Frontal cortex (tissue), 4 donors: ENCODE data around the gene CLMP. TPM values are rescaled to one million over a fixed set of nuclear protein-coding genes. Genes with fewer than 3 reads are reported as not detected.
"Not testable (repeated sequence)": the region's sequence is repeated elsewhere in the genome, so short reads cannot be mapped to it uniquely, and the experiment has no call there.

Source experiments
- DNase-seq, 2 donors: peaks; one replicate each; pipeline ENCODE4 v3.0.0; 2012; ENCODE audit warnings: low spot score in 2 of 2
- FAIRE-seq: peaks from 2 replicates; lab custom pipeline; 2012; peaks lifted over from hg19 to GRCh38; lab: Jason Lieb, UNC
- total RNA-seq: library from RNA; depleted of rRNA; stranded (reverse); fragments of >200 nt; gene quantifications from one replicate; pipeline ENCODE4 v1.2.3, GENCODE V29; 2014
- donor health status: control.
- donor health status: control.
- donor health status: control.

Gene CLMP
- total RNA-seq, 1 donor from 2014 or later = 50.5 TPM

DNA sequence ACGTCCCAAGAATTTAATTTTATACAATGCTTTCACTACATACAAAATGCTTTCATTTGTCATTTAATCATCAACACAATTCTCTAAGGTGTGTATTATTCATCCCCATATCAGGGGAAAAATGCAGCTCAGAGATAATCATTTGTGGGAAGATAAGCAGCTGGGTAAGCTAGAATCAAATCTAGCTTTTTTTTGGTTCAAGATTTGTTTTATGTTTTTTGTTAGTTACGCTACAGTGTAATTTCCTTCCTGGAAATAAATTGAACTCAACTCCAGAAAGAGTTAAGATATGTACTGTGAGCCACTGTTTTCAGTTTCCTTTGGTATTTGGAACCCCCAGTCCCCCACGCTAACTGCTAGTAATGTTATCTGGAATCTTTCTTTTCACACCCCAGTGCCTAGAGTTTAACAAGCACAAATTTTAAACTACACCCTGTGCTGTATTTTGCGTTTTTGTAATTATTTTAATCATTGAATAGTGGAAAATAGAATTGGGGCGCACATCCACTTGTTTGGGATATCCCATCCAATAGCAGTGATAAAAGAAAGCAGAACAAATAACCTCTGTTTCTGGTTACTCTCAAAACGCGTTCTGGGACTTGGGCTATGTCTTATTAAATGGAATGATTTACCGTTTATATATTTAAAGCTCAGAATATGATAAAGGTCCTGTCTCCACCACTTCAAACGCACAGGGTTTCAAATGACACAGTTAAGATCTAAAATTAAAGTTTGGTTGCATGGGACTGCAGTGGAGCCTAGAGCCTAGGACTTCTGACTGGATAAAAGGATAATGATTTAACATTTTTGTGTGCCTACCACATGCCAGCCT lies 131.0 kb downstream of the CLMP start:
- DNase-seq = no peak
- no peak for FAIRE-seq

DNA sequence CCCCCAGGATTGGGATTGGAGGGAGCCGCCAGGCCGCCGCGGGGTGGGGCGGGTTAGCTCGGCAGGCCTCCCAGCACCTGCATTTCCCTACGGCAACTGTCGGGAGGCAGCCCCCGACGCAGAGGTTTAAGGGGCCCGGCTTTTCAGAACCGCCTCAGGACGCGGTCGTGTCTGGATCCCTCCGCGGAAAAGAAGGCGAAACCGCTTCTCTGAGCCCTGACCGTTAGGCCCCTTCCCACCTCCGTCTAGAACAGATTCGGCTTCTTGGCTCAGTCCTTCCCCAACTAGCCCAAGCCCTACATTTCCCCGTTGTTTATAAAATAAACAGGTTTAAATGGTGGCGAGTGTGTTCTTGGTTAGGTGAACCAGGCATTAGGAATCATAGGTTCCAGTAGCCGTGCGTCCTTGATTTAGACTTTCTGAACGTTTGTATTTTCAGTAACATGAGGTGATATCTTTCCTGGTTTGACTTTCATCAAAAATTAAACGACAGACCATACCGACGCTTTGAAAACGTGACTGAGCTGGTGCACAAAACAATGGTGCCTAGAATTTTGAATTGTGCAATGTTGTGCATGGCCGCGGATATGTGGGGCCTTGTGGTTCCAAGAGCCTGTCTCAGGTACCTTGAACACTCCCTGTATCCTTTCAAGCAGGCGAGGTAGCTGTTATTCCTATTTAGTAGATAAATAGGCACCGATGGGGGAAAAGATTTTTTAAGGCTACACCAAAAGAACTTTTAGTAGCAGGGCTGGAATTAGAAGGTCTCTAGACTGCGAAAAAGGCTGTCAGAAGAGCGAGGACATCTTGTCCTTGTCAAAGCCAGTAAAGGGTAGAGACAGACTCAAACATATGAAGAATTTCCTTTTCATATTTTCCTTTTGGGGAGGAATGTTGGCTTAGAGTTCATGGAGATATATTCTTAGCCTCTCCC lies 131.9 kb downstream of the CLMP start:
- no peak for FAIRE-seq
- DNase-seq = no peak

DNA sequence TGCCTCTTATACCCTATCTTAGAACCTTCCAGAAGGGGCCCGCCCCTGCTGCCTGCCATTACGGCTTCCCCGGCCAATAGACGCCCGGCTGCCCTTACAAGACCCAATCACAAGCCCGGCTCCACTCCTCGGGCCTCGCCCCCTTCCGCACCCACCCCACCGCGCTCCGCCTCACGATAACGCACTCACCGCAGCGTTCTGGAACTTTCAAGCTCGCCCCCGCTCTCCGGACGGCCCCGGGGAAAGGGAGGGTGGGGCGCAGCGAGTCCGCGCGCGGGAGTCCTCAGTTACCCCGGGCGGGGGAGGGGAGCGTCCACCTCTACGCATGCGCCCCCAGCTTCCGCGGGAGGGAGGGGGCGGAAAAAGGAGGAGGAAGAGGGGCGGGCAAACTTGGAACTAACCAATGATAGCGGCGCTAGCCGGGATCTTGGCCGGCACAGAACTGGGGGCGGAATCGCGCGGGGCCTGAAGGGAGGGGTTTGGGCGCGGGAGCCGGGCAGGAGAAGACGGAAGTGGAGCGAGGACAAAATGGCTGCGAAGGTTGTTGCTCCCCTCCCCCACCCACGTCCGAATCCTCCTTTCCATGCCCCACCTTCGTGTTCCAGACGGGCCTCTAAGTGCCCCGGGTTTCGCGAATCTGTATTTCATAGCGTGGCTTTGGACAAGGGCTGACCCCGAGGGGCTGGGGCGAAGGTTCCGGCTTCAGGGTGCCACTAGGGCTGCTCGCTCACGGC lies 132.7 kb downstream of the CLMP start:
- FAIRE-seq = peak; percentile 57
- peak; percentile 84 to 87 for DNase-seq

DNA sequence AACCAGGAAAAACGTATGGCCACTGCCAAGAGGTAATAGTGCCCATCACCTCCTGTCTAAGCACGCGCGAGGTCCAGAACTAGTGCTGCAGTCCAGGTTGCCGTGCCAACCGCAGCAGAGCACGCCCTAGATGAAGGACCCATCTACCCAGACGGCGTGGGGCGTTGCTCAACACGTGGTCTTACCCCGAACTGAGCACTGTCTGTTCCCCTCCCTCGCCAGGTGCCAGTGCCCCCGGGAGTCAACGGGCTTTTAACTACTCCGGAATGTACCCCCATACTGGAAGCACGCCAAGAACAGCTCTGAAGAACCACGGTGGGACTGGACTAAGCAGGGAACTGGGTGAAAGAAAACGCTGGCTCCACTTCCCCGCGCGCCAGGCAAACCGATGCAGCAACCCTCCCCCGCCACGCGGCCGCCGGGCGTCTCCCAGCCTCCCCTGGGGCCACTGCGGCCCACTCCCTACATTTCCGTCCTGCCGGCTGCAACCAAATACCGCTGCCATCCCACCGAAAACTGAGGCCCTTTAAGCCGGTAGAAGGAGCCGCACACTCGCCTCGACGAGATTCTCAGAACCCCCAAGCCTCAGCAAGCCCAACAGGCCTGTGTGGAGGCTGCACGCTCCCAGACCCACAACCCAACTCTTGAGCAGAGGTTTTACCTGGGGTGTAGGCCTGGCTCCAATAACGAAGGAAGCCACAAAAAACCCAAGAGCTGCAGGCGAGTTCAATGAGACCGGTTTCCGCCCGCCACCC lies 133.5 kb downstream of the CLMP start, which contains the start of gene HSPA8:
HSPA8 (minus strand) TSS at position 734 of the 755 bp plus-strand sequence. CDS start 812 bp downstream, outside the sequence.
- DNase-seq (no peak), FAIRE-seq (no peak)

DNA sequence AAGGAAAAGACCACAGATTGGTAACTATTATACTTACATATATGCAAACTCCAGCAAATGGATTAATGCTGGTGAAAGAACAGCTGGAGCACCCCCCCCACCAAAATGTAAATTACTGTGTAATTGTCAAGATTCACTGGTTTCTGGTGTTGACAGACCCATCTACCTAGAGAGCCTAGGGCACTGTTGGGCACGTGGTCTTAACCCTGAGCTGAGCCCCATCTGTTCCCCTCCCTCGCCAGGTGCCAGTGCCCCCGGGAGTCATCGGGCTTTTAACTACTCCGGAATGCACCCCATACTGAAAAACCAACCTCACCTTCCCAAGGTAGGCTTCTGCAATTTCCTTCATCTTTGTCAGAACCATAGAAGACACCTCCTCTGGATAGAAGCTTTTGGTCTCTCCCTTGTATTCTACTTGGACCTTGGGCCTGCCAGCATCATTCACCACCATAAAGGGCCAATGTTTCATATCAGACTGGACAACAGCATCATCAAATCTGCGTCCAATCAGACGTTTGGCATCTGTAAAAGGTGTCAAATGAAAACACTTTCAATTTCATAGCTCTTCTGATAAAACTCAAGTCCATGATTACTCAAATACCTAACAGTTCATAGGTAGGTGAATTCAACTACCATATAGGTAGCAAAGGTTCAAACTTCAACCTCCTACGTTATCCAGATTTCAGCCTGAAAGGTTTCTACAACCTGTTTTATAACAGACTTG lies 134.6 kb downstream of the CLMP start:
- no peak for FAIRE-seq
- no peak for DNase-seq

DNA sequence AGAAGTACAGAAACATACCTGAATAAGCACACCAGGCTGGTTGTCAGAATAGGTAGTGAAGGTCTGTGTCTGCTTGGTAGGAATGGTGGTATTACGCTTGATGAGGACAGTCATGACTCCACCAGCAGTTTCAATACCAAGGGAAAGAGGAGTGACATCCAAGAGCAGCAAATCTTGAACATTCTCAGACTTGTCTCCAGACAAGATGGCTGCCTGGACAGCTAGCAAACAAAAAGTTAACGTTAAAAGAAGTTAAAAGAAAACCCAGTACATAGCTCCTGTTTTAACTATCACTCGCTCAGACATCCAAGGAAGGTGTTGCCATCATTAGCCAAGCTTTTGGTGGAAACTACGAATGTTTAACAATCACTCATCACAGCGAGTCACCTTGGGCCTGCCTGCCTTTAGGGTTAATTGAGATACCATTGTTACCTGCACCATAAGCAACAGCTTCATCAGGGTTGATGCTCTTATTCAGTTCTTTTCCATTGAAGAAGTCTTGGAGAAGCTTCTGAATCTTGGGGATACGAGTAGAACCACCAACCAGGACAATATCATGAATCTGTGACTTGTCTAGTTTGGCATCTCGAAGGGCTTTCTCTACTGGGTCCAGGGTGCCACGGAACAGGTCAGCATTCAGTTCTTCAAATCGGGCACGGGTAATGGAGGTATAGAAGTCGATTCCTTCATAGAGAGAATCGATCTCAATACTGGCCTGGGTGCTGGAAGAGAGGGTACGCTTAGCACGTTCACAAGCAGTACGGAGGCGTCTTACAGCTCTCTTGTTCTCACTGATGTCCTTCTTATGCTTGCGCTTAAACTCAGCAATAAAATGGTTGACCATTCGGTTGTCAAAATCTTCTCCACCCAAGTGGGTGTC lies 135.8 kb downstream of the CLMP start:
- DNase-seq, FAIRE-seq: not testable (repeated sequence)

DNA sequence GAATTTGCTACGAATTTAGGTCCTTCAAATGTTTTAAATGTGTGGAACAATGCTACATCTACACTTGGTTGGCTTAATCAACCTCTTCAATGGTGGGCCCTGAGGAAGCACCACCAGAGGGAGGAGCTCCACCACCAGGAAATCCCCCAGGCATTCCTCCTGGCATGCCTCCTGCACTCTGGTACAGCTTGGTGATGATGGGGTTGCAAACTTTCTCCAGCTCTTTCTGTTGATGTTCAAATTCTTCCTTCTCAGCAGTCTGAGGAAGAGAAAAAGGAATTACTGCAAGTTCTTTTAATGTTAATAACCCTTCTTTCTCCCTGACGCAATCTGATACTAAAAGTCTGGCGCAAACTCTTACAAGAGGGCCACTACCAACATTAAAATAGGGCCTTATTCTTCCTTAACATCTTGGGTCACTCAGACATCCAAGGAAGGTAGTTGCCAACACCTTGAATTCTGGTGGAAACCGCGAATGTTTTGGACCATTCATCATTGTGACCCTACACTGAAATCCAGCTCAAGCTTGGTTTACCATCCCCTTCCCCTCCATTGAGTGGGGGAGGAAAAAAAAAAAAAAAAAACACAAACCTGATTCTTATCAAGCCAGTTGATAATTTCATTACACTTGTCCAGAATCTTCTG lies 137.3 kb downstream of the CLMP start:
- DNase-seq = no peak
- FAIRE-seq = no peak

DNA sequence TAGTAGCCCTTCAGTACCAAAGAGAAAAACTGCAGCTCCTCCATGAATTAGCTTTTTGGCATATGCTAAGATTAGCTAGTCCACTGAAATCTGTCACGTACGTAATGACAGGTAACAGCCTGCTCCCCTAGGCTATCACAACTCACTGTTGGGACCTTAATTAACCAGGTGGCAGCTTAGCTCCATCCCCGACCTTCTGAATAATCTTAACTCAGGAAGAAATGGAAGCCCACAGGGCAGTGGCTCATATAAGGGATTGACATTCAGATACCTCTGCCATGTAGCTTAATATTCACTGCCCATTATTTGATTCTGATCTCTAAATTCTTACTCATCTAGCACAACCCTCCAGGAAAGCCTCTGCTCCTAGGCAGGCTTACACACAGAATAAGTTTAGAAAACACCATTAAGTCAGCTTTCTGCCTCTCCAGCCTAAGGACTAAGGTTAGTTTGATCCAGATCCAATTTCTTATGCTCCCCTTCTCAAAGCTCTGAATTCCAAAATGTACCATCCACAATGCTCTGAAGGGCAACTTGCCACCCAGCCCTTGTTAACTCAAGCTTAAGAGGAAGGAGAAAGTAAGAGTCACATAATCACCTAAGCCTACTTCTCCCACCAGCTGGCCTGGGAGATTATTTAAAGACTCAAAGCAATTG lies 138.1 kb downstream of the CLMP start:
- FAIRE-seq (no peak), DNase-seq (no peak)

DNA sequence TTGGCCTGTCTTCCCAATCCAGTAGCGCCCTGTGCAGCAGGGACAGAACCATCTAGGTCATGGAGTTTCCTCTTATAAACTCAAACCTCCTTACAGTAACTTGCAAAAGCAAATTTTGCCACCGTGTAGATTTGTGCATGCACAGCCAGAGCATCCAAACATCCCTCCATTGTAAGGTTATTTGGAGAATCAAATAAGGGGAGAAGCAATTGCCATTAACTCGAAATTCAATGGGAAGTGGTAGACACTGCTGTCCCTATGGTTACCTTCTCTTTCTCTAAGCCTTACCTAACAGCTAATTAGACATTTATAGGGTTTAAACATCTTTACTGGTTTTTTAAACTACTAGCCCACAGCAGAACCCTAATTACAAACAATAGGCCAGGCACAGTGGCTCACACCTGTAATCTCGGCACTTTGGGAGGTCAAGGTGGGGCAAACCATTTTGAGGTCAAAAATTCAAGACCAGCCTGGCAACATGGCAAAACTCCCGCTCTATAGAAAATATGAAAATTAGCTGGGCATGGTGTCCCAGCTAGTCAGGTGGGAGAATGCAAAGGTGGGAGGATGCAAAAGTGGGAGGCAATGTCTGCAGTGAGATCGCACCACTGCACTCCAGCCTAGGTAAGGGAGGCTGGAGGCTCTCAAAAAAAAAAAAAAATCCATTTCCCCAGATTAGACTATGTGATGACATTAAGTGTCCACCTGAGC lies 139.7 kb downstream of the CLMP start:
- no peak for FAIRE-seq
- DNase-seq = no peak

DNA sequence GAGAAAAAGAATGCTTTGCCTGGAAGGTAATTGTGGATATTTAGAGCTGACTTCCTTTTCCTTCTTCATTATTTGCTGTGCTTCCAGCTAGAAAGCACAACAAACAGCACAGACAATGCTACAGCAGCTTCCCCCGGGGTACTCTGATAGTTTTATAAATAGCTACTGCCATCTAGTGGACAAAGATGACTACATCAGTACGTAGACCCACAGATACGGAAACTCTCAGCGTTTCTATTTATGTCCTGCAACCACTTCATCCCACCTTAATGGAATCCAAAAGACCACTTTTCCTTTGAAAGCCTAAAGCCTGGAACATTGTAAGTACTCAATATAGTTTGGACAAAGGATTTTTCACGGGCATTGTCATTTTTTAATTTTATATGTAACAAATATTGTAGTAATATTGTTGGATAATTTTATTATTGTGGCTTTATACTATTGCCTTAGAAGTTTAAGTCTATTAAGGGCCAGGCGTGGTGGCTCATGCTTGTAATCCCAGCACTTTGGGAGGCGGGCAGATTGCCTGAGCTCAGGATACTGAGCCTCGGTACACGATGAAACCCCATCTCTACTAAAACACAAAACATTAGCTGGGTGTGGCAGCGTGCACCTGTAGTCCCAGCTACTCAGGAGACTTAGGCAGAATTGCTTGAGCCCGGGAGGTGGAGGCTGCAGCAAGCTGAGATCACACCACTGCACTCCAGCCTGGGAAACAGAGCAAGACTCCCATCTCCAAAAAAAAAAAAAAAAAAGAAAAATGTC lies 140.6 kb downstream of the CLMP start:
- DNase-seq (peak; percentile 35 to 50), FAIRE-seq (no peak)

DNA sequence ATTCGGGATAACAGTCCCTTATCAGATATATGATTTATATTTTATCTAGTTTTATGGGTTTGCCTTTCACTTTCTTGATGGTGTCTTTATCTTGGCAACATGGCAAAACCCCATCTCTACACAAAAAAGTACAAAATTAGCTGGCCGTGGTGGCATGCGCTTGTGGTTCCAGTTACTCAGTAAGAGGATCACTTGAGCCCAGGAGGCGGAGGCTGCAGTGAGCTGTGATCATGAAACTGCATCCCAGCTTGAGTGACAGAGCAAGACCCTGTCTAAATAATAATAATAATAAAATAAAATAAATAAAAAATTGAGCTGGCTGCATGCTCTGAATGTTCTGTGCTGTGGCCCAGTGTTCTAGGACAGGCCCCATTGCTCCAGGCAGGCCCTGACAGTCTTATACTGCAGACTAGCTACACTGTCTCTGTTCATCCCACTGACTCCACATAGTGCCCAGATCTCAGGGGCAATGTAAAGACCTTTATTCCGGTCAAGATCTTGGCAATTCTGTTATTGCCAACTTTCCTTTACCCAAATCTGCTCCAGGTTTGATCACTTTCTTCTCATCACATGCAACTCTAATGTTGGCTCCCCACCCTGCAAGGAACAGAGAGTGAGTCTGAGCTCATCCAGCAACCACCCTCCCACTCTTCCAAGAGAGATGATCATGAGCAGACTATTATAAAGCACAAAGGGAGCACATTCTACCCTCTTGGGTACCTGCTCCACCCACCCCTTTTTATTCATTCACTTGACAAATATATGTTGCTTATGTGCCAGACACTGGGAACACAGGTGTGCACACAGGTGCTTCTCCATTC lies 141.9 kb downstream of the CLMP start:
- DNase-seq (no peak), FAIRE-seq (no peak)

DNA sequence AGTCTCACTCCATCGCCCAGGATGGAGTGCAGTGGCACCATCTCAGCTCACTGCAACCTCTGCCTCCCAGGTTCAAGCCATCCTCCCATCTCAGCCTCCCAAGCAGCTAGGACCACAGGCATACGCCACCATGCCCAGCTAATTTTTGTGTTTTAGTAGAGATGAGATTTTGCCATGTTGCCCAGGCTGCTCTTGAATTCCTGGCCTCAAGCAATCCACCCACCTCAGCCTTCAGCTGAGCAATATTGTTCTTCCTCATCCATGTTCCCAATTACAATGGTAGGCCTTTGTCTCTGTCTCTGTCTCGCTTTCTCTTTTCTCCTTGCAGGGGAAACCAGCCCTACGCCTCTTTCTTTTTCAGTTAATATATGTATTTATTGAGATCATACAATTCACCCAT lies 143.4 kb downstream of the CLMP start:
- DNase-seq (no peak), FAIRE-seq (no peak)

DNA sequence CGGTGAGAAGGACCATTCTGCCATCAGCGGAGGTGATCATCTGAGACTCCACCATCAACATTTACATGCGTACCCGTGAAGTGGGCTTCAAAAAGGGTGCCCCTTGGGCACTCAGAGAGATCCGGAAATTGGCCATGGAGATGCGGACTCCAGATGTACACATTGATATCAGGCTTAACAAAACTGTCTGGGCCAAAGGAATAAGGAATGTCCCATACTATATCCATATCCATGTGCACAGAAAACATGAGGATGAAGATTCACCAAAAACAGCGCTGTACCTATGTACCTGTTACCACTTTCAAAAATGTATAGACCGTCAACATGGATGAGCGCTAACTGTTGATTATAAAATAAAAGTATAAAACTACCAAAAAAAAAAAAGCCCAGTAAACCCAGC lies 143.9 kb downstream of the CLMP start:
- FAIRE-seq (no peak), DNase-seq (no peak)

DNA sequence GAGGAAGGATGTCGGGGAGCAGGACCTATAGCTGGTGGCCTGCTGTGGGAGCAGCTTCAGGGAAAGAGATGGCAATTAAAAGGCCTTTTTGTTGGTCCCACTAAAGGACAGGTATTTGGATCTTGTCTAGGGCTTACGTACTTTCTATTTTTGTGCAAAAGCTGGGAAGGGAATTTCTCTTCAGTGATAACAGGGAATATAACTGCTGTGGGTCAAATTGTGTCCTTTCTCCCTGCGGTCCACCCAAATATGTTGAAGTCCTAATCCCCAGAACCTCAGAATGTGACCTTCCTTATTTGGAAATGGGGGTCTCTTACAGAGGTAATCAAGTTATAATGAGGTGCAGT lies 147.1 kb downstream of the CLMP start:
- no peak for DNase-seq
- FAIRE-seq = no peak
